MCF 10A (cell line): ENCODE results near the gene STK38L. TPM values are rescaled to one million over a fixed set of nuclear protein-coding genes. Genes with fewer than 3 reads are reported as not detected.

Experiments
- Bru-seq: library from RNA; stranded (reverse); fragments of 400-500 nt; gene quantifications from one replicate; lab custom pipeline; 2021; lab: Mats Ljungman, UMichigan
- BruChase-seq, 2 experiments: library from RNA; stranded (reverse); fragments of 400-500 nt; gene quantifications; one replicate each; lab custom pipeline; 2021; lab: Mats Ljungman, UMichigan
- BruUV-seq: library from RNA; stranded (reverse); fragments of 400-500 nt; replicated peaks from 2 replicates; lab custom pipeline; 2021; lab: Mats Ljungman, UMichigan
- CTCF ChIA-PET: fragments of 300-600 bp; sonication (Branson Sonifier 250); formaldehyde crosslinking; extraction: SDS; loops from one replicate; lab custom pipeline; 2021; ENCODE audit warnings: antibody characterized with exemption, inconsistent platforms; lab: Yijun Ruan, JAX
- POLR2A ChIA-PET: fragments of 300-600, 350-650 bp; sonication (Branson Sonifier 250); formaldehyde crosslinking; extraction: SDS; loops from one replicate; lab custom pipeline; 2020; ENCODE audit warnings: antibody characterized with exemption, inconsistent platforms; lab: Yijun Ruan, JAX
- DNase-seq: peaks from one replicate; pipeline ENCODE4 v3.0.0-alpha.2; 2018; ENCODE audit not compliant: unreplicated experiment
- H3K27ac Mint-ChIP-seq: one replicate; pipeline ENCODE4 v1.8.0; 2022; ENCODE audit warnings: mild to moderate bottlenecking, low read depth, mixed read lengths; ENCODE audit not compliant: unreplicated experiment
- H3K27me3 Mint-ChIP-seq: one replicate; pipeline ENCODE4 v1.8.0; 2022; ENCODE audit warnings: mixed read lengths; ENCODE audit not compliant: insufficient read depth, unreplicated experiment
- H3K36me3 Mint-ChIP-seq: one replicate; pipeline ENCODE4 v1.8.0; 2022; ENCODE audit warnings: mild to moderate bottlenecking, moderate library complexity, mixed read lengths; ENCODE audit not compliant: insufficient read depth, unreplicated experiment
- H3K4me1 Mint-ChIP-seq: one replicate; pipeline ENCODE4 v1.8.0; 2022; ENCODE audit warnings: mixed read lengths; ENCODE audit not compliant: insufficient read depth, unreplicated experiment
- H3K4me3 Mint-ChIP-seq: one replicate; pipeline ENCODE4 v1.8.0; 2022; ENCODE audit warnings: mild to moderate bottlenecking, moderate library complexity, mixed read lengths; ENCODE audit not compliant: unreplicated experiment
- H3K9me3 Mint-ChIP-seq: one replicate; pipeline ENCODE4 v1.8.0; 2022; ENCODE audit warnings: mixed read lengths; ENCODE audit not compliant: unreplicated experiment
- intact Hi-C: fragments of 100-400 bp; cut with micrococcal nuclease; formaldehyde crosslinking; loops from 2 replicates; pipeline ENCODE4 v1.14.1; 2022
- long read RNA-seq: library from polyadenylated mRNA; stranded (forward); transcript quantifications from one replicate; pipeline ENCODE4 v2.0.0, GENCODE V29; 2022
- total RNA-seq: library from RNA; stranded (reverse); gene quantifications from 2 replicates; pipeline ENCODE4 v1.2.3, GENCODE V29; 2022
- TF ChIP-seq, protein P1 (sequence below): fragments of 200-600 bp; IDR thresholded peaks from one replicate; pipeline ENCODE4 v1.8.0; 2022; ENCODE audit warnings: antibody characterized with exemption, mild to moderate bottlenecking; ENCODE audit not compliant: unreplicated experiment

The STK38L gene
- total RNA-seq (18.1 and 19.9 TPM in 2 replicates), Bru-seq, nascent RNA (percentile 72 among the genes with signal in this experiment), BruChase-seq, experiment 1, labeled RNA remaining after a 6-hour chase (percentile 64 among the genes with signal in this experiment), BruChase-seq, experiment 2, labeled RNA remaining after a 2-hour chase (percentile 65 among the genes with signal in this experiment)
- long read RNA-seq, full-length matches to known transcripts: 33 of 61 reads
- long read RNA-seq, partial matches to known transcripts: 7 of 61 reads
- long read RNA-seq, other reads (novel, unspliced or antisense): 21 of 61 reads

DNA sequence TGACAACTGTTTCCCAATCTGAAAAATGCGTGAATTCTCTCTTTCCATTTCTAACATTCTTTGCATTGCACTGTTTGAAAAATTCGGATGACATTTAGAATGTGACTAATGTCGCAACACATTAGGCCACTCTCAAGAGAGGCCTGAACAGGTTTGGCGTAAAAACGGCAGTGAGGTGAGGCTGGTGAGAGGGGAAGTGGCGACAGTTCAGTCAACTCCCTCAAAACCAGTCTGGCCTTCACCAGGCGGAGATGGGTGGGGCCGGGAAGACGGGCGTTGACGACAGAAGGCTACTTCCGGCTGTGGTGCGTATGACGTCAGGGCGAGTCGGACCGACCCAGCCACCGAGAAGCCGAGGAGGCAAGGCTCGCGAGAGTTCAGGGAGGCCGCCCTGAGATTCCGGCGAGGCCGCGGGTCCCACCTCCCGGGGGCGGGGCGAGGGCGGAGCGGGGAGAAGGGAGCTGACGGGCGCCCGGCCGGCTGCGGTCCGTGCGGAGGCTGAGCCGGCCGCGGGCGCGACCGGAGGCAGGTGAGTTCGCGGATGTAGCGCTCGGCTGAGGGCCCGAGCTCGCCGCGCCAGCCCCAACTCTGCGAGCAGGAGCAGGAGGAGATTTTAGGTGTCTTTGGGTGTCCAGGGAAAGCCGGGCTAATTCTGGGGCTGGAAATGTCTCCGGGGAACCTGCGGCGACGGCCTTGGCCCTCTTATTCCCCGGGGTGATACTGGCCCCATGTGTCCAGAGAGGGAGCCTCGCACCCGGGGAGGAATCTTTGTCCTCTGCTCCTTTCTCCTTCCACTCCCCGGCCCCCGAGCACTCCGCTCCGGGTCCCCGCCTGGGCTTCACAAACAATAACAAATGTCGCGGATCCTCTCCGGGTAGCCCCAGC is at the start of gene STK38L:
Gene STK38L, plus strand, starts transcription at position 483 of the 885 bp plus-strand sequence. CDS start 53,435 bp downstream, outside the sequence.
- no TSS peak for BruUV-seq
- Mint-ChIP-seq H3K4me3 (peak within 1 kb of the TSS; percentile 99), H3K9me3 (no peaks in the 10 kb centered on the region), H3K4me1 (peaks cover 19% of the 10 kb centered on the region), H3K27me3 (no peaks in the 10 kb centered on the region), H3K36me3 (peaks cover 6% of the 10 kb centered on the region), H3K27ac (peak within 1 kb of the TSS; percentile 98)
- CTCF ChIA-PET: interaction anchor here (0.7 to 1.1 kb wide), 5 partner anchors 15 to 459 kb away, joined by 3 to 6 read pairs (median 4); no protein-coding TSS in a partner anchor
- POLR2A ChIA-PET: interaction anchor here (0.5 to 4.4 kb wide), 27 partner anchors 10 to 412 kb away, joined by 3 to 45 read pairs (median 3); partner anchors contain the start of genes MED21 and TM7SF3
- intact Hi-C loops: loop anchor here (1.0 to 5.0 kb wide), 5 partner anchors 63 to 391 kb away; partner anchors contain the start of gene INTS13
- peak; percentile 95 for DNase-seq
- TF ChIP-seq, protein P1, sequence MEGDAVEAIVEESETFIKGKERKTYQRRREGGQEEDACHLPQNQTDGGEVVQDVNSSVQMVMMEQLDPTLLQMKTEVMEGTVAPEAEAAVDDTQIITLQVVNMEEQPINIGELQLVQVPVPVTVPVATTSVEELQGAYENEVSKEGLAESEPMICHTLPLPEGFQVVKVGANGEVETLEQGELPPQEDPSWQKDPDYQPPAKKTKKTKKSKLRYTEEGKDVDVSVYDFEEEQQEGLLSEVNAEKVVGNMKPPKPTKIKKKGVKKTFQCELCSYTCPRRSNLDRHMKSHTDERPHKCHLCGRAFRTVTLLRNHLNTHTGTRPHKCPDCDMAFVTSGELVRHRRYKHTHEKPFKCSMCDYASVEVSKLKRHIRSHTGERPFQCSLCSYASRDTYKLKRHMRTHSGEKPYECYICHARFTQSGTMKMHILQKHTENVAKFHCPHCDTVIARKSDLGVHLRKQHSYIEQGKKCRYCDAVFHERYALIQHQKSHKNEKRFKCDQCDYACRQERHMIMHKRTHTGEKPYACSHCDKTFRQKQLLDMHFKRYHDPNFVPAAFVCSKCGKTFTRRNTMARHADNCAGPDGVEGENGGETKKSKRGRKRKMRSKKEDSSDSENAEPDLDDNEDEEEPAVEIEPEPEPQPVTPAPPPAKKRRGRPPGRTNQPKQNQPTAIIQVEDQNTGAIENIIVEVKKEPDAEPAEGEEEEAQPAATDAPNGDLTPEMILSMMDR: peak; percentile 22

DNA sequence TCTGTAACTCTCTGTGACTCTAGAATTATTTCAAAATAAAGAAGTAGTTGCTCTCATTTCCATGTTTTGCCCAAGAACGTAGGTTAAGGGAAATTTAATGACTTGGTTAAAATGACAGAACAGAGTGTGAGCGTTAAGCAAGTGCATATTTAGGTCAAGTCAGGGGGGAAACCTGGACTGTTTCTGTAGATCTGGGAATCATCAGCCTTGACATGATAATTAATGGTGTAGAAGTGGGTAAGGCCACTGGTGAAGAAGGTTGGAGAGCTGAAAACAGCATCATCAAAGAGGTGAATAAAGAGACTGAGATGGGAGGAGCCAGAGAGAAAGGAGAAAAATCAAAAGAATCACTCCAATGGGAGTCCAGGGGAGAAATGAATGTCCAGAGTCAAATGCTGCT is 49.4 kb upstream of the STK38L start:
- Mint-ChIP-seq H3K4me3 (no peak overlapping the region), H3K27ac (no peak overlapping the region), H3K9me3 (no peaks in the 10 kb centered on the region), H3K4me1 (no peaks in the 10 kb centered on the region), H3K36me3 (no peaks in the 10 kb centered on the region), H3K27me3 (no peaks in the 10 kb centered on the region)
- intact Hi-C loops: no loop called here
- ChIA-PET POLR2A (no interaction called here), CTCF (no interaction called here)
- TF ChIP-seq, protein P1: no peak
- DNase-seq: no peak
- no TSS peak for BruUV-seq

DNA sequence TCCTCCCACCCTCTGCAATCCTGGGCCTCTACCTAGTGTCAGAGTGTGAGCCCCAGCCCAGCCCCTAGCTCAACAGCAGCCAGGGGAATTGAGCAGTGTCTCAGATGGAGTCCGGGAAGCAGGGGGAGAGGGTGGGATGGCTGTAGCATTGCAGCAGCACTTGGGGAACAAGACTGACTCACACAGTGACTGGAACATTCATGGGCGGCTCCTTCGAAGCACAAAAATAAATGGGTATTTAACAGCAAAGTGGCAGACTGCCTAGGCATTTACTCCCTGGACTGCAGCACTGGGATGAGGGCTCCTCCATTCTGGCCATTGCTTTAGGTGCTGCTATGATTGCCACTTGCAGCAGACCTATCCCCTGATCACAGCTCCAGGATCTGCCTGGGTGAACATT is 46.0 kb upstream of the STK38L start:
- intact Hi-C loops: no loop called here
- TF ChIP-seq, protein P1: no peak
- ChIA-PET POLR2A (no interaction called here), CTCF (no interaction called here)
- no peaks in the 10 kb centered on the region for H3K36me3 Mint-ChIP-seq
- no TSS peak for BruUV-seq
- H3K4me1 Mint-ChIP-seq: no peaks in the 10 kb centered on the region
- H3K9me3 Mint-ChIP-seq: no peaks in the 10 kb centered on the region
- no peak overlapping the region for H3K4me3 Mint-ChIP-seq
- DNase-seq: no peak
- H3K27me3 Mint-ChIP-seq: no peaks in the 10 kb centered on the region
- no peak overlapping the region for H3K27ac Mint-ChIP-seq
